ES-I3 (cell line): ENCODE results near the gene SEMA4B.
"Not testable (repeated sequence)": the region's sequence is repeated elsewhere in the genome, so short reads cannot be mapped to it uniquely, and the experiment has no call there.

Experiments
- H3K36me3 ChIP-seq: 2 replicates; pipeline ENCODE4 v1.6.1; 2013; ENCODE audit warnings: mild to moderate bottlenecking, low read length, control low read depth, moderate library complexity; ENCODE audit not compliant: insufficient read depth
- H3K4me1 ChIP-seq: 2 replicates; pipeline ENCODE4 v1.6.1; 2013; ENCODE audit warnings: mild to moderate bottlenecking, control low read depth, low read length; ENCODE audit not compliant: insufficient read depth
- H3K9ac ChIP-seq: 2 replicates; pipeline ENCODE4 v1.6.1; 2013; ENCODE audit warnings: low read depth, mild to moderate bottlenecking, low read length, moderate library complexity
- H3K9me3 ChIP-seq: 2 replicates; pipeline ENCODE4 v1.6.1; 2013; ENCODE audit warnings: mild to moderate bottlenecking, low read length, moderate library complexity; ENCODE audit not compliant: control insufficient read depth, insufficient read depth

SEMA4B gene, protein sequence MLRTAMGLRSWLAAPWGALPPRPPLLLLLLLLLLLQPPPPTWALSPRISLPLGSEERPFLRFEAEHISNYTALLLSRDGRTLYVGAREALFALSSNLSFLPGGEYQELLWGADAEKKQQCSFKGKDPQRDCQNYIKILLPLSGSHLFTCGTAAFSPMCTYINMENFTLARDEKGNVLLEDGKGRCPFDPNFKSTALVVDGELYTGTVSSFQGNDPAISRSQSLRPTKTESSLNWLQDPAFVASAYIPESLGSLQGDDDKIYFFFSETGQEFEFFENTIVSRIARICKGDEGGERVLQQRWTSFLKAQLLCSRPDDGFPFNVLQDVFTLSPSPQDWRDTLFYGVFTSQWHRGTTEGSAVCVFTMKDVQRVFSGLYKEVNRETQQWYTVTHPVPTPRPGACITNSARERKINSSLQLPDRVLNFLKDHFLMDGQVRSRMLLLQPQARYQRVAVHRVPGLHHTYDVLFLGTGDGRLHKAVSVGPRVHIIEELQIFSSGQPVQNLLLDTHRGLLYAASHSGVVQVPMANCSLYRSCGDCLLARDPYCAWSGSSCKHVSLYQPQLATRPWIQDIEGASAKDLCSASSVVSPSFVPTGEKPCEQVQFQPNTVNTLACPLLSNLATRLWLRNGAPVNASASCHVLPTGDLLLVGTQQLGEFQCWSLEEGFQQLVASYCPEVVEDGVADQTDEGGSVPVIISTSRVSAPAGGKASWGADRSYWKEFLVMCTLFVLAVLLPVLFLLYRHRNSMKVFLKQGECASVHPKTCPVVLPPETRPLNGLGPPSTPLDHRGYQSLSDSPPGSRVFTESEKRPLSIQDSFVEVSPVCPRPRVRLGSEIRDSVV

DNA sequence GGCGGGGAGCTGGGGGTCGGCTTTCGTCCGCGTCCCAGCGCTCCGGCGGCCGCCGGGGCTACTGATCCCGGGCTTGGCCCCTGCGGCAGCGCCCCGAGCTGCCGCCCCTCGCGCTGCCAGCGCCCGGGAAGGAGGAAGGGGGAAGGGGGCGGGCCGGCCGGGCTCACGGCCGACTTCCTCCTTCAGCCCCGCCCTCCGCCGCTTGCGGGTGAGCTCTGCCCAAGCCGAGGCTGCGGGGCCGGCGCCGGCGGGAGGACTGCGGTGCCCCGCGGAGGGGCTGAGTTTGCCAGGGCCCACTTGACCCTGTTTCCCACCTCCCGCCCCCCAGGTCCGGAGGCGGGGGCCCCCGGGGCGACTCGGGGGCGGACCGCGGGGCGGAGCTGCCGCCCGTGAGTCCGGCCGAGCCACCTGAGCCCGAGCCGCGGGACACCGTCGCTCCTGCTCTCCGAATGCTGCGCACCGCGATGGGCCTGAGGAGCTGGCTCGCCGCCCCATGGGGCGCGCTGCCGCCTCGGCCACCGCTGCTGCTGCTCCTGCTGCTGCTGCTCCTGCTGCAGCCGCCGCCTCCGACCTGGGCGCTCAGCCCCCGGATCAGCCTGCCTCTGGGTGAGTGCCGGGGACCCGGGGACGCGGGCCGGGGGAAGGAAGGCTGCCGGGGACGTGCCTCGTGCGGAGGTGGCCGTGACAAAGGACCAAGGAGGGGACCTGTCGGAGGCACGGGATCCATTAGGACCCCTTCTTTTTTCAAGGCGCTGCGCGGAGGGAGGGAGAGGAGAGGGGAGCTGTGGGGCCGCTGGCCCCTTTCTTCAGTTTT lies at the start of gene SEMA4B:
Gene SEMA4B (plus strand): TSS at position 201 of the 814 bp plus-strand sequence. CDS start 249 bp downstream, at position 450.
- Histone ChIP-seq H3K9ac (peak within 1 kb of the TSS; percentile 73), H3K9me3 (no peaks in the 10 kb centered on the region), H3K36me3 (no peaks in the 10 kb centered on the region), H3K4me1 (peaks cover 3% of the 10 kb centered on the region; the same call in 1 of the 2 replicates)

DNA sequence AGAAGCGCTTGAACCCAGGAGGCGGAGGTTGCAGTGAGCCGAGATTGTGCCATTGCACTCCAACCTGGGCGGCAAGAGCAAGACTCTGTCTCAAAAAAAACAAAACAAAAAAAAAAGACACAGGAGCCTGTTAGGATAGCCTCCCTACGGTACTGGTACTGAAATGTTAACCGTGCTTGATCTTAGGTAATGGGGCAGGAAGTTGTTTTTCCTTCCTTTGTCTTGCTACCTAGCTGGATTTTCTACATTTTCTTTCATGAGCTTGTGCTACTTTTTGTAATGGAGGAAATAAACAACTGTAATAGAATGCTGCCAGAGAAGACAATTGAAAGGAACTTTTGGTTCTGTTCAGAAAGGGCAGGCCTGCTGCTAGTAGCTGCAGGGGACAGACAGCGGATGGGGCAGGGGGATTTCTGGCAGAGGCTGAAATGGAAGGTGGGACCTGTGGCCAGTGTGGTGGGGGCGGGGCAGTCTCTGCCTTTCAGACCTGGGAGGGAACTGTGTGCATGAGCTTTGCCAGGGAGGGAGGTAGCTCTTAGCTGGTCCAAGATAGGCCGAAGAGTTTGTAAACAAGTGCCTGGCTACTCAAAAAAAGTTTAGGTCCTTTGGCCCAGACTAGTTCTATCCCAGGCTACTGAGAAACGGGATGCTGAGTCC lies 49.0 kb upstream of the SEMA4B start:
- Histone ChIP-seq H3K36me3 (no peaks in the 10 kb centered on the region), H3K9ac (no peak overlapping the region; the same call in 1 of the 2 replicates), H3K9me3 (no peaks in the 10 kb centered on the region), H3K4me1 (peaks cover 14% of the 10 kb centered on the region)

- no peaks in the 10 kb centered on the region for H3K36me3 ChIP-seq
- H3K9me3 ChIP-seq, result no peaks in the 10 kb centered on the region
- H3K9ac ChIP-seq, result no peak overlapping the region
- H3K4me1 ChIP-seq, result peaks cover 14% of the 10 kb centered on the region
Observed at GRCh38 chr15:90153658-90154057, 47.5 kb upstream of the SEMA4B start.

DNA sequence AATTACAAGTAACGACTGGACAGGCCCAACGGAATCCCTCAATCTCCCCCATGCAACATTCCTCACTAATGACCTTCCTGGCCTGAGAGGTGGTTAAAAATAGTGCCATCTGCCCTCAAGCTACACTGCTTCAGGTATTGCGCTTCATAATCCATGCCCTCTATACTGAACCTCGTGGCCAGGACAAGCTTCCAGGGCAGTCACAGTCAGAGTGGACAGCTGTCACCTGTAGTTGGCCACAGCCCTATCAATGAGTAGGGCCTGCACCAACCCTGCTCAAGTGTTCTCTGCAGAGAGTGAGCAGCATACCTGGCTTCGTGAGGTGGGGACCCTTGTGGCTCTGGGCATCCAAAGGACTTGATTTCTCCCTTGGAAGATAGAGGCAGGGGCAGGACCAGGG lies 46.9 kb upstream of the SEMA4B start:
- Histone ChIP-seq H3K36me3 (no peaks in the 10 kb centered on the region), H3K9ac (no peak overlapping the region), H3K9me3 (no peaks in the 10 kb centered on the region), H3K4me1 (peaks cover 14% of the 10 kb centered on the region)

GRCh38 chr15:90154861-90155626 lies 46.1 kb upstream of the SEMA4B start:
- H3K36me3 ChIP-seq, result no peaks in the 10 kb centered on the region
- no peaks in the 10 kb centered on the region for H3K9me3 ChIP-seq
- H3K4me1 ChIP-seq, result peaks cover 14% of the 10 kb centered on the region
- no peak overlapping the region for H3K9ac ChIP-seq

DNA sequence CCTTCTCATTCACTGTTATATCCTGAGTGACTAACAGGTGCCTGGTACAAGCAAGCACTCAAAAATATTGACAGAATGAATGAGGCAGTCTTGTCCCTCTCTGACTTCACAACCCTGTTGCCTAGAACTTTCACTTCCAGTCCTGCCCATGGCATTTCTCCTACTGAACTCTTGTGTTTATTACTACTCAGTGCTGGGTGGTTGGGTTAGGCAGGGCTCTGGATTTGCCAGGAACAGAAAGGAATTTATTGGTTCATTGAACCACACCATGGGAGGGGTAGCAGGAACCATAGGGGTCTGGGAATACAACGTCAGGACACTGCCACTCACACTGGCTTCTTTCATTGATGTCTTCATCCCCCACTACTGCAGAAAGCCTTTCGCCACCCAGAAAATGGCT lies 41.9 kb upstream of the SEMA4B start:
- H3K36me3 ChIP-seq, result no peaks in the 10 kb centered on the region
- peaks cover 12% of the 10 kb centered on the region; the same call in 1 of the 2 replicates for H3K4me1 ChIP-seq
- no peak overlapping the region for H3K9ac ChIP-seq
- H3K9me3 ChIP-seq, result no peaks in the 10 kb centered on the region

- no peaks in the 10 kb centered on the region for H3K9me3 ChIP-seq
- no peak overlapping the region for H3K9ac ChIP-seq
- no peaks in the 10 kb centered on the region for H3K36me3 ChIP-seq
- peaks cover 14% of the 10 kb centered on the region; the same call in 1 of the 2 replicates for H3K4me1 ChIP-seq
Observed at GRCh38 chr15:90160781-90161727, 40.1 kb upstream of the SEMA4B start.

DNA sequence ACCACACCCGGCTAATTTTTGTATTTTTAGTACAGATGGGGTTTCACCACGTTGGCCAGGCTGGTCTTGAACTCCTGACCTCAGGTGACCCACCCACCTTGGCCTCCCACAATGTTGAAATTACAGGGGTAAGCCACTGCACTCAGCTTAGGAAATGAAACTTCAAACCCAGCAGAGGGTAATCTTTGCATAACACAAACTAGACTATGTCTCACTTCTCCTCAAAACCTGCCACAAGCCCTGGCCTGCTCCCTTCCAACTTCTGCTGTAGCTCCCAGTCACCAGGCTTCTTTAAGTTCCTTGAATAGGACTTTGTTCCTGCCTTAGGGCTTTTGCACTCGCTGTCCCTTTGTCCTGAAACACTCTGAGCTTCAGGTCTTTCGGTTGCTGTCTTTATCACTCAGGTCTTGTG lies 39.2 kb upstream of the SEMA4B start:
- H3K4me1 ChIP-seq, result peaks cover 15% of the 10 kb centered on the region; the same call in 1 of the 2 replicates
- no peak overlapping the region for H3K9ac ChIP-seq
- no peaks in the 10 kb centered on the region for H3K9me3 ChIP-seq
- no peaks in the 10 kb centered on the region for H3K36me3 ChIP-seq

DNA sequence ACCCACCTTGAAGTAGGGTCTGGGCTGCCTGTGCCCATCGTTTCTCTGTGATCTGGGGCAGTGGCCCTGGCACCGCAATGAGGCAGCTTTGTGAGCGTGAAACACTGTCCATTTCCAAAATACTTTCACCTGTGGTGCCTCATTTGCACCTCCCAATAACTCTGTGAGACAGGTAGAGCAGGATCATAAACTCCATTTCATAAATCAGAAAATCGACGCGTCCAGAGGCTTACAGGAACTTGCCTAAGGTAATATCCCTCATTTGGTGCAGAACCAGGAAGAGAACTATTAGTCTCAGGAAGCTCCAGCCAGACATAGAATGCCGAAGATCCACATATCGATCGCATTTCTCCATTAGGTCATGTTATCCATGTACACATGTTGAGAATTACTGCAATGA lies 38.2 kb upstream of the SEMA4B start:
- peaks cover 3% of the 10 kb centered on the region; the same call in 1 of the 2 replicates for H3K9me3 ChIP-seq
- peaks cover 15% of the 10 kb centered on the region; the same call in 1 of the 2 replicates for H3K4me1 ChIP-seq
- H3K9ac ChIP-seq, result no peak overlapping the region
- H3K36me3 ChIP-seq, result no peaks in the 10 kb centered on the region; the same call in 1 of the 2 replicates

GRCh38 chr15:90164239-90164638 lies 36.9 kb upstream of the SEMA4B start:
- H3K36me3 ChIP-seq, H3K9ac ChIP-seq, H3K9me3 ChIP-seq: not testable (repeated sequence)
- H3K4me1 ChIP-seq, result 0 out of 2 replicates have a peak, but pooled peaks cover 15% of the 10 kb centered on the region

DNA sequence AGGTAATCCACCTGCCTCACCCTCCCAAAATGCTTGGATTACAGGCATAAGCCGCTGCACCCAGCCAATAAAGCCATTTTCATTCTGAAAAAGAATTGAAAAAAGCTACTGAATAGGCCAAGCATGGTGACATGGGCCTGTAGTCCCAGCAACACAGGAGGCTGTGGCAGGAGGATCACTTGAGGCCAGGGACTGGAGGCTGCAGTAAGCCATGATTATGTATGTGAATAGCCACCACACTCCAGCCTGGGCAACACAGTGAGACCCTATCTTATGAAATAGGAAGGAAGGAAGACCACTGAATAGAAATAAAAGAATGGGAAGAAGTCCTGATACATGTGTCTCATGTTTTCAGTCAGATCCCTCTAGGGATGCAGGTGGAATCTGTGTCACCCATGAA lies 36.0 kb upstream of the SEMA4B start:
- Histone ChIP-seq H3K4me1 (0 out of 2 replicates have a peak, but pooled peaks cover 15% of the 10 kb centered on the region), H3K9me3 (peaks cover 3% of the 10 kb centered on the region; the same call in 1 of the 2 replicates), H3K36me3 (no peaks in the 10 kb centered on the region; the same call in 1 of the 2 replicates), H3K9ac (no peak overlapping the region)
